Loucy (cell line): ENCODE measurements around the gene AFG3L2.

Source experiments
- EZH2phosphoT487 ChIP-seq: fragments of 200-600 bp; IDR thresholded peaks from 2 replicates; pipeline ENCODE4 v1.6.1; 2018; ENCODE audit warnings: antibody characterized with exemption, mild to moderate bottlenecking, moderate library complexity, borderline replicate concordance
- TF ChIP-seq, protein P1 (sequence below): fragments of 200-600 bp; sonication (generic); conservative IDR thresholded peaks from 2 replicates; pipeline ENCODE4 v1.5.1; 2014; ENCODE audit warnings: mild to moderate bottlenecking, antibody characterized with exemption, low read length

DNA sequence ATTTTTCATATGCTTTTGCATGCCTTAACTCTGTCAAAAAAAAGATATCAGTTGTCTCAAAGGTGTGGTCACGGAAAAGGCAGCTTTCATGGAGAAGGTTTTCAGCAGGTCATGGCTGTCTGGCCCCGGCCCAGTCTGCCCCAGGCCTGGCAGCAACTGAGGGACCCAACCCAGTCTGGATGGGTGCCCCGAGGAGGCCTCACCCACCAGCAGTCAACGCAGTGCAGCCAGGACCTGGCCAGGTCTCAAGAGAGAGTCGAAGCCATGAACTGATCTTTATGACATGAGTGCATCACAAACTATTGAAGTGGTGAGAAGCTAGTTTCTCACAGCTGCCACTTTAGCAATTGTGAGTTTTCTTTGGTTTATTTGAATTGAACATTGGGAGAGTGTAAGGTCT is 61.1 kb downstream of the AFG3L2 start:
- TF ChIP-seq, protein P1, sequence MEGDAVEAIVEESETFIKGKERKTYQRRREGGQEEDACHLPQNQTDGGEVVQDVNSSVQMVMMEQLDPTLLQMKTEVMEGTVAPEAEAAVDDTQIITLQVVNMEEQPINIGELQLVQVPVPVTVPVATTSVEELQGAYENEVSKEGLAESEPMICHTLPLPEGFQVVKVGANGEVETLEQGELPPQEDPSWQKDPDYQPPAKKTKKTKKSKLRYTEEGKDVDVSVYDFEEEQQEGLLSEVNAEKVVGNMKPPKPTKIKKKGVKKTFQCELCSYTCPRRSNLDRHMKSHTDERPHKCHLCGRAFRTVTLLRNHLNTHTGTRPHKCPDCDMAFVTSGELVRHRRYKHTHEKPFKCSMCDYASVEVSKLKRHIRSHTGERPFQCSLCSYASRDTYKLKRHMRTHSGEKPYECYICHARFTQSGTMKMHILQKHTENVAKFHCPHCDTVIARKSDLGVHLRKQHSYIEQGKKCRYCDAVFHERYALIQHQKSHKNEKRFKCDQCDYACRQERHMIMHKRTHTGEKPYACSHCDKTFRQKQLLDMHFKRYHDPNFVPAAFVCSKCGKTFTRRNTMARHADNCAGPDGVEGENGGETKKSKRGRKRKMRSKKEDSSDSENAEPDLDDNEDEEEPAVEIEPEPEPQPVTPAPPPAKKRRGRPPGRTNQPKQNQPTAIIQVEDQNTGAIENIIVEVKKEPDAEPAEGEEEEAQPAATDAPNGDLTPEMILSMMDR, result no peak
- no peak for TF ChIP-seq EZH2phosphoT487
